HG02852 (cell line): ENCODE measurements around the gene HSPA1B.

Experiments used
- ATAC-seq: cut with Tn5 transposase; IDR thresholded peaks from one replicate; pipeline ENCODE4 v1.9.1; 2021; ENCODE audit warnings: mild to moderate bottlenecking, moderate library complexity; ENCODE audit not compliant: unreplicated experiment

The HSPA1B gene

DNA sequence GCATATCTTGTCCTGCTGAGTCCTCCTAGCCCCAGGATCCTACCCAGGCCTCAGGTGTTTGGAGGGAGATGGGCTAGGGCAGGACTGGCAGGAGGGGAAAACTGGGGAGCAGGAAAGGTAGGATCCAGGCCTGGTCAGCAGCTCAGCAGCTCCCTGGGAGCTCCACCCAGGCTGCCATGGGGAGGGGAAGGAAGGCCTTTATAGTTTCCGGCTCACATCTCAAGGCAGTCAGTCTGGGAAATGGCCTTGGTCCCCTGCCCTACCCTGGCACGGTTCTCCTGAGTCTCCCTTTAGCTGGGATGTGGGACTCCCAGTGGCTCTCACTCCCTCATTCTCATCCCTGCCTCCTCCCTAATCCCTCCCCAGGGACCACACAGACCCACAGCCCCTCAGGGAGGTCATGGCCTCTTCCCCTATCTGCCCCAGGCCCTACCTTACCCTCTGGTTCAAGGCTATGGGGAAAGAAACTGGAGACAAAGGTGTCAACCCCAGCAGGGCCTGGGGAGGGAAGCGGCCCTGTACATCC is 49.6 kb downstream of the HSPA1B start:
- ATAC-seq: no peak

DNA sequence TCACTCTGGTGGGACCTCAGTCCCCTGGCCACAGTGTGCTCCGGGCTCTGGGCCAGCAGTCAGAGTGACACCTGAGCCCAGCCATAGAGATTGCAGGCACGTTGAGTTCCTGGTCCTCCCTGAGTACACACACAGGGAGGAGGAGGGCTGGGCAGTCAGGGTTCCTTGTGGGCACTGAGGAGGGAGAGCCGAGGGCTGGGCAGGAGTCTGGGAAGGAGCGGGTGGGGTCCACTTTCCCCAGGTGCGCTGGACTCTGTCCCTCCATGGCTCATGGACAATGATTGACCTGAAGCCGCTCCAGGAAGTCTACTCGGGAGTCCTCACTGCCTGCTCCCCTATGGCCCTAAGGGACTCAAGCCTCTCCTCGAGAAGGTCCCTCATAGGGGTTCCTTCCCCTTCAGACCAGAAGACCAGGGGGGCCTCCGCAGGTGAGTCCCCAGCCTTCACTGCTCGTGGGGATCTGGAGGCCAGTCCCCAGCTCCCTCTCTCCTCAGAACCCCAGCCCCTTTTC is 50.2 kb downstream of the HSPA1B start:
- no peak for ATAC-seq

DNA sequence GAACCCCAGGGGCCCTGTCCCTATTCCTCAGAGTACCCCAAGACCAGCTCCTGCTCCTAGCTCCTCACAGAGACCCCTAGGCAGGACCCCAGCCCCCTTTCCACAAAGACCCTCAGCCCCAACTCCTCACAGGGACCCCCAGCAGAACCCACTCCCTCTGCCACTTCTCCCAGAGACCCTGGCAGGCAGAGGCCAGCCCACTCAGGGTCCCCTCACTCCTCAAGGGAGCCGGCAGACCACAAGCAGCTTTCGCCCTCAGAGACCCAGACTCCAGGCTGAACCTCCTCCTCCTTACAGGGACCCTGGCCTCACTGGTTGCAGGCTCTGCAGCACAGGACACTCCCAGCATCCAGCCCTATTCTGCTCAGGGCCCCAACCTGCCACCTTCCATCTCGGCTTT is 50.7 kb downstream of the HSPA1B start:
- ATAC-seq: no peak

DNA sequence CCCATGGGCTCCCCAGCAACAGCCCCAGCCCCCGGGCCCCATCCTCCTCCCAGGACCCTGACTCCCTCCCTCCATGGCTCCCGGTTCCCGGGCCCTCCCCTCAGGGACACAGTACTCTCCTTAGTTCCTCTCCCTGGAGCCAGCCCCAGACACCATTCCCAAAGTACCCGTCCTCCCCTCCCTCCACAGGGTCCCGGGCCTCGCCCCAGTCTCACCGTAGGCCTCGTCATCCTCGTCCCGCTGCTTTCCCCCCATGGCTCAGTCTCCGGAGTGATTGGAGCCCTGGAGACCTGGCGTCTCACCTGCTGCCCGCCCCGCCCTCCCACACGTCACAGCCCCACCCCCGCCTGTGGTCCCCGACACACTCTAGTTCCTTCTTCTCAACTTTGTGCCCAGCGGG is 51.2 kb downstream of the HSPA1B start, which contains the start of gene SLC44A4:
TSS of gene SLC44A4 (minus strand) at position 272 of the 400 bp plus-strand sequence. CDS start at position 255, 17 bp downstream.
- no peak for ATAC-seq

DNA sequence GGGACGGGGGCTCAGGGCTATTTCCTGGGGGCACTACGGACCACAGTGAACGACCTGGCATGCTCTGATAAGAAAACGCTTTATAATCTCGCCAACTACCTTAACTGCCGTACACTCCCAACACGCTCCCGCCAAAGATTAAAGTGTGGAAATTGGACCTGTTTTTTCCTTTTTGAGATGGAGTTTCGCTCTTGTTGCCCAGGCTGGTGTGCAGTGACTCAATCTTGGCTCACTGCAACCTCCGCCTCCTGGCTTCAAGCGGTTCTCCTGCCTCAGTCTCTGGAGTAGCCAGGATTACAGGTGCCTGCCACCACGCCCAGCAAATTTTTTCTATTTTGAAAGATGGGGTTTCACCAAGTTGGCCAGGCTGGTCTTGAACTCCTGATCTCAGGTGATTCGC is 51.6 kb downstream of the HSPA1B start:
- ATAC-seq: no peak
